ENCODE measurements around the gene TSPOAP1.

Gene TSPOAP1

GRCh38 chr17:58324409-58325288 lies 3.9 kb downstream of the TSPOAP1 start:
- peak overlapping the region; percentile 66 to 72 for H3K4me3 ChIP-seq
- peak overlapping the region; percentile 70 to 76 for H3K27ac ChIP-seq
- peaks cover 0 to 22% (median 0%) of the 10 kb centered on the region in 3 donors for H3K36me3 ChIP-seq
- intact Hi-C loops (cut with DNase I; ENCODE audit: low total_unique reads), result no loop called here
- no peaks in the 10 kb centered on the region for H3K9me3 ChIP-seq
- H3K4me1 ChIP-seq, result peaks cover 0 to 28% (median 18%) of the 10 kb centered on the region in 4 donors
- no peak for DNase-seq
- H3K27me3 ChIP-seq, result peaks cover 0 to 19% of the 10 kb centered on the region in 2 donors
- no peak for TF ChIP-seq CTCF (IDR thresholded peaks at IDR 0.05)

- H3K9me3 ChIP-seq, result no peaks in the 10 kb centered on the region
- H3K4me3 ChIP-seq, result peak overlapping the region; percentile 66 to 72
- peaks cover 0 to 28% (median 18%) of the 10 kb centered on the region in 4 donors for H3K4me1 ChIP-seq
- no peak for TF ChIP-seq CTCF (IDR thresholded peaks at IDR 0.05)
- peak overlapping the region; percentile 70 to 76 for H3K27ac ChIP-seq
- peaks cover 0 to 28% (median 0%) of the 10 kb centered on the region in 3 donors for H3K36me3 ChIP-seq
- H3K27me3 ChIP-seq, result peaks cover 0 to 14% of the 10 kb centered on the region in 2 donors
- intact Hi-C loops (cut with DNase I; ENCODE audit: low total_unique reads), result no loop called here
- DNase-seq, result no peak
These were observed 4.6 kb downstream of the TSPOAP1 start for GRCh38 chr17:58324056-58324408.

GRCh38 chr17:58323366-58324055 lies 5.1 kb downstream of the TSPOAP1 start:
- peak overlapping the region; percentile 66 to 72 for H3K4me3 ChIP-seq
- peaks cover 0 to 28% (median 18%) of the 10 kb centered on the region in 4 donors for H3K4me1 ChIP-seq
- no peak for TF ChIP-seq CTCF (IDR thresholded peaks at IDR 0.05)
- no peaks in the 10 kb centered on the region for H3K9me3 ChIP-seq
- DNase-seq, result no peak
- H3K27ac ChIP-seq, result peak overlapping the region; percentile 70 to 76
- intact Hi-C loops (cut with DNase I; ENCODE audit: low total_unique reads), result no loop called here
- peaks cover 0 to 9% of the 10 kb centered on the region in 2 donors for H3K27me3 ChIP-seq
- peaks cover 0 to 34% (median 0%) of the 10 kb centered on the region in 3 donors for H3K36me3 ChIP-seq

- DNase-seq, result no peak
- H3K36me3 ChIP-seq, result peaks cover 0 to 34% (median 0%) of the 10 kb centered on the region in 3 donors
- no peak overlapping the region for H3K4me3 ChIP-seq
- H3K27ac ChIP-seq, result no peak overlapping the region
- H3K9me3 ChIP-seq, result no peaks in the 10 kb centered on the region
- no peak for TF ChIP-seq CTCF (IDR thresholded peaks at IDR 0.05)
- peaks cover 0 to 28% (median 18%) of the 10 kb centered on the region in 4 donors for H3K4me1 ChIP-seq
- peaks cover 0 to 2% of the 10 kb centered on the region in 2 donors for H3K27me3 ChIP-seq
- intact Hi-C loops (cut with DNase I; ENCODE audit: low total_unique reads), result no loop called here
These were observed 5.9 kb downstream of the TSPOAP1 start for GRCh38 chr17:58322581-58323185.
